Lung (tissue), 12 donors: ENCODE data around the gene IL22. TPM values are rescaled to one million over a fixed set of nuclear protein-coding genes. Genes with fewer than 3 reads are reported as not detected.

ENCODE experiments used
- ATAC-seq: fragments of 200-7000 bp; cut with Tn5 transposase; one replicate; pipeline ENCODE4 v1.9.1; 2020; ENCODE audit warnings: moderate number of reproducible peaks; ENCODE audit not compliant: insufficient read depth, low FRiP score
- DNase-seq, 3 donors: peaks; one replicate each; pipeline ENCODE4 v3.0.0-alpha.2; 2013 to 2017
- H3K27ac ChIP-seq, 2 donors: one replicate each; pipeline ENCODE4 v1.5.1; 2013; ENCODE audit warnings: mild to moderate bottlenecking in 2 of 2, moderate library complexity in 2 of 2, control low read depth in 1 of 2, inconsistent platforms in 1 of 2, low read depth in 1 of 2, low read length in 1 of 2
- H3K27me3 ChIP-seq, 3 donors: one replicate each; pipeline ENCODE4 v1.5.1; 2013; ENCODE audit warnings: low read length in 2 of 3; ENCODE audit not compliant: control insufficient read depth in 3 of 3, insufficient read depth in 3 of 3
- H3K36me3 ChIP-seq, 4 donors: one replicate each; pipeline ENCODE4 v1.5.1; 2013; ENCODE audit warnings: low read length in 4 of 4, mild to moderate bottlenecking in 1 of 4, moderate library complexity in 1 of 4; ENCODE audit not compliant: control insufficient read depth in 4 of 4, insufficient read depth in 4 of 4
- H3K4me1 ChIP-seq, 5 donors: one replicate each; pipeline ENCODE4 v1.5.1; 2013; ENCODE audit warnings: low read length in 5 of 5, mild to moderate bottlenecking in 2 of 5, moderate library complexity in 1 of 5; ENCODE audit not compliant: control insufficient read depth in 5 of 5, insufficient read depth in 5 of 5
- H3K4me3 ChIP-seq: one replicate; pipeline ENCODE4 v1.5.1; 2013; ENCODE audit warnings: mild to moderate bottlenecking, control low read depth, moderate library complexity
- H3K9ac ChIP-seq, 2 donors: one replicate each; pipeline ENCODE4 v1.5.1; 2013; ENCODE audit warnings: low read length in 2 of 2, control low read depth in 1 of 2; ENCODE audit not compliant: insufficient read depth in 1 of 2
- H3K9me3 ChIP-seq, 4 donors: one replicate each; pipeline ENCODE4 v1.5.1; 2013; ENCODE audit warnings: low read length in 3 of 4, mild to moderate bottlenecking in 1 of 4, moderate library complexity in 1 of 4; ENCODE audit not compliant: control insufficient read depth in 4 of 4, insufficient read depth in 3 of 4
- WGBS, 2 donors: extraction: QIAGEN DNeasy Blood & Tissue Kit; methylation state at CpG; one replicate each; pipeline ENCODE4 v1.1.7; 2013; 5-methylcytosine and 5-hydroxymethylcytosine counted together
- polyA plus RNA-seq, 2 donors: library from polyadenylated mRNA; stranded (reverse); fragments of 200-250 nt; gene quantifications; one replicate each; pipeline ENCODE4 v1.2.1, GENCODE V29; 2013
- total RNA-seq, 2 donors: library from RNA; depleted of rRNA in 1 of 2; stranded (reverse); fragments of >200 nt in 1 of 2; gene quantifications; one replicate each; pipeline ENCODE4 v1.2.1, GENCODE V29; 2014 to 2021
- TF ChIP-seq, protein P1 (sequence below): IDR thresholded peaks from 2 replicates; pipeline ENCODE4 v1.5.1; 2012; ENCODE audit warnings: mild to moderate bottlenecking; ENCODE audit errors: control extremely low read depth, extremely low read depth
- donor health status: control.
- donor health status: control.
- donor health status: Bipolar disorder and iron deficiency.
- donor health status: healthy.
- donor health status: DM: yes; HTN: yes; CAD: no.

The IL22 gene
- total and polyA plus RNA-seq, 4 donors = 0.46 TPM; not detected in 3

DNA sequence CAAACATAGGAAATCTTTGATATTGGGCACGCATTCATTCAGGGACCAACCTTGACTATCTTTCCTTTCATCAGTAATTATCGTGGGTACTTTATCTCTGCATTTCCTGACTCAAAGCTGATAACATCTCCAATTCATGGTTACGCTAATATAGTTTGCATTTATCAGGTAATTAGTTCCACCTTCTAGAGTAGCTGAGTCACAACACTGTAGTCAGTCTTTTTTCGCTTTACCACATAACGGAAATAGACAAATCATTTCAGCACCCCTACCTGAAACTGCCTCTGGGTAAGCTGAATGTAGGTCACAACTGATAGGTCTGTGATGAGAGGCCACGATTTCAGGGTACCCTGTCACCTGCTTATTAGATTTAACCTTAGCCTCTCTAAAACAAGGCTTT, 36.7 kb upstream of the IL22 start:
- Histone ChIP-seq H3K36me3 (no peaks in the 10 kb centered on the region), H3K4me1 (peaks cover 0 to 16% (median 0%) of the 10 kb centered on the region in 5 donors), H3K9ac (no peak overlapping the region), H3K27ac (no peak overlapping the region), H3K9me3 (no peaks in the 10 kb centered on the region), H3K27me3 (no peaks in the 10 kb centered on the region), H3K4me3 (no peak overlapping the region)
- no peak for DNase-seq
- 73 to 78% methylated on average over 6 of the region's 6 CpGs for WGBS, 2 donors
- TF ChIP-seq, protein P1, sequence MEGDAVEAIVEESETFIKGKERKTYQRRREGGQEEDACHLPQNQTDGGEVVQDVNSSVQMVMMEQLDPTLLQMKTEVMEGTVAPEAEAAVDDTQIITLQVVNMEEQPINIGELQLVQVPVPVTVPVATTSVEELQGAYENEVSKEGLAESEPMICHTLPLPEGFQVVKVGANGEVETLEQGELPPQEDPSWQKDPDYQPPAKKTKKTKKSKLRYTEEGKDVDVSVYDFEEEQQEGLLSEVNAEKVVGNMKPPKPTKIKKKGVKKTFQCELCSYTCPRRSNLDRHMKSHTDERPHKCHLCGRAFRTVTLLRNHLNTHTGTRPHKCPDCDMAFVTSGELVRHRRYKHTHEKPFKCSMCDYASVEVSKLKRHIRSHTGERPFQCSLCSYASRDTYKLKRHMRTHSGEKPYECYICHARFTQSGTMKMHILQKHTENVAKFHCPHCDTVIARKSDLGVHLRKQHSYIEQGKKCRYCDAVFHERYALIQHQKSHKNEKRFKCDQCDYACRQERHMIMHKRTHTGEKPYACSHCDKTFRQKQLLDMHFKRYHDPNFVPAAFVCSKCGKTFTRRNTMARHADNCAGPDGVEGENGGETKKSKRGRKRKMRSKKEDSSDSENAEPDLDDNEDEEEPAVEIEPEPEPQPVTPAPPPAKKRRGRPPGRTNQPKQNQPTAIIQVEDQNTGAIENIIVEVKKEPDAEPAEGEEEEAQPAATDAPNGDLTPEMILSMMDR = no peak
- no peak for ATAC-seq

DNA sequence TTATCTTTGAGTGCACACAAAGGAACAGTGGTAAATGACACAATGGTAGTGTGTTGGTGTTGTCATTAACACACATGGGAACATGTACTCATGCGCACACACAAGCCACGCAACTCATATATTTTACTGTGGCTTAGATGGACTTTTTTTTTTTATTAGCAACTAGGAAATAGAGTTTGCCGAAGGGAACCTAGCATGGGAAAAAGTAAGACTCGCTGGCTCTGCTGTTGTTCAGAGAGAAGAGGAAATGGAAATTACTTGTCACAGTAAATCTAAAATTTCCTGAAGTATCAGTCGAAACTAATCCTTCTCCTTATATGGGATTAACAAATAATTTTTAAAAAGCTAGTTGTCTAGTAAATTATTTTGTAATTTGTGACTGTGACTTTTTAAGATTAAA, 33.7 kb upstream of the IL22 start:
- DNase-seq = no peak
- H3K4me3 ChIP-seq = no peak overlapping the region
- TF ChIP-seq, protein P1 = no peak
- H3K4me1 ChIP-seq = no peaks in the 10 kb centered on the region
- no peaks in the 10 kb centered on the region for H3K27me3 ChIP-seq
- WGBS, 2 donors = 63 to 69% methylated on average over 5 of the region's 5 CpGs
- H3K9ac ChIP-seq = no peak overlapping the region
- no peaks in the 10 kb centered on the region for H3K9me3 ChIP-seq
- H3K27ac ChIP-seq = no peak overlapping the region
- no peak for ATAC-seq
- H3K36me3 ChIP-seq = no peaks in the 10 kb centered on the region

DNA sequence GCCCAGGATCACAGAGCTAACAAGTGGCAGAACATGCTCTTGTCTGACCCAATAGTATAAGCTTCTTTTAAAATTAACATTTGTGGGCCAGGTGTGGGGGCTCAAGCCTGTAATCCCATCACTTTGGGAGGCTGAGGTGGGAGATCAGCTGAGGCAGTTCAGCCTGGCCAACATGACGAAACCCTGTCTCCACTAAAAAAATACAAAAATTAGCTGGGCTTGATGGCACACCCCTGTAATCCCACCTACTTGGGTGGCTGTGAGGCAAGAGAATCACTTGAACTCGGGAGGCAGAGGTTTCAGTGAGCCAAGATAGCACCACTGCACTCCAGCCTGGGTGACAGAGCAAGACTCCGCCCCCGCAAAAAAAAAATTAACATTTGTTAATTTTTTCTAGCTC, 33.0 kb upstream of the IL22 start:
- Histone ChIP-seq H3K9ac (no peak overlapping the region), H3K4me1 (no peaks in the 10 kb centered on the region), H3K36me3 (no peaks in the 10 kb centered on the region), H3K9me3 (no peaks in the 10 kb centered on the region), H3K4me3 (no peak overlapping the region), H3K27me3 (no peaks in the 10 kb centered on the region), H3K27ac (no peak overlapping the region)
- TF ChIP-seq, protein P1 = no peak
- DNase-seq (no peak), ATAC-seq (no peak)
- 81 to 92% methylated on average over 4 of the region's 4 CpGs for WGBS, 2 donors

DNA sequence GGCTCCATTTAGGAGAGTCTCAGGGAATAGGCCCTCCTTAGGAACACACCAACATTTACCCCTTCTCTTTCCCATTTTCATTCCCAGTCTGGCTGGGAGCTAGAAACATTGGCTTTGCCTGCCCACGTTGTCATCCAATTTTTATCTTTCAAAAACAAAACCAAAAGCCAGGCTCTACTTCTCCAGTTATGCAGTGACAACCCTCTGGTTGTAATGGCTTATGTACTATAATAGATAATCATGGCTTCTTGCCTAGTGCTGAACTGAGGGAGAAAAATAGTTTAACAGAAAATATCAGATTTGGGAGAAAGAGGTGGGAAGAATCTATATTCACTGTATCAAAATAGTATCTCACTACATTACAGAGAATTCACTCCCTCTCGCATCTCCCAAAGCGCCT, 32.1 kb upstream of the IL22 start:
- TF ChIP-seq, protein P1 = no peak
- Histone ChIP-seq H3K36me3 (no peaks in the 10 kb centered on the region), H3K9ac (no peak overlapping the region), H3K4me3 (no peak overlapping the region), H3K9me3 (no peaks in the 10 kb centered on the region), H3K27me3 (no peaks in the 10 kb centered on the region), H3K27ac (no peak overlapping the region), H3K4me1 (no peaks in the 10 kb centered on the region)
- 87 to 95% methylated on average over 3 of the region's 3 CpGs for WGBS, 2 donors
- no peak for DNase-seq
- ATAC-seq = no peak
